H7 (cell line): Measurements from ENCODE around the gene SAMD11. TPM values are rescaled to one million over a fixed set of nuclear protein-coding genes. Genes with fewer than 3 reads are reported as not detected.

Source experiments
- DNase-seq: peaks from one replicate; pipeline ENCODE4 v3.0.0; 2012
- H3K27me3 ChIP-seq: 2 replicates; pipeline ENCODE4 v1.6.0; 2011; ENCODE audit warnings: mild to moderate bottlenecking, low read length; ENCODE audit not compliant: control insufficient read depth, insufficient read depth
- H3K36me3 ChIP-seq: replicated peaks from 2 replicates; pipeline ENCODE4 v1.5.1; 2011; ENCODE audit warnings: low read length; ENCODE audit not compliant: control insufficient read depth, insufficient read depth
- H3K4me3 ChIP-seq: 2 replicates; pipeline ENCODE4 v1.5.1; 2011; ENCODE audit warnings: low read depth, mild to moderate bottlenecking, control low read depth, low read length, moderate library complexity; ENCODE audit not compliant: insufficient read depth
- total RNA-seq: library from RNA; depleted of rRNA; stranded (reverse); fragments of >200 nt; shearing (Covaris generic); gene quantifications from 2 replicates; pipeline ENCODE4 v1.2.3, GENCODE V29; 2014

SAMD11 gene
- total RNA-seq, 1 experiment from 2014 or later: 14.8 TPM

- Histone ChIP-seq H3K4me3 (no peak overlapping the region), H3K27me3 (no peaks in the 10 kb centered on the region), H3K36me3 (peaks cover 36% of the 10 kb centered on the region)
- DNase-seq: peak; percentile 89
These were observed 27.6 kb downstream of the SAMD11 start for GRCh38 chr1:951364-951763.

- peaks cover 38% of the 10 kb centered on the region for H3K36me3 ChIP-seq
- DNase-seq: no peak
- H3K27me3 ChIP-seq: no peaks in the 10 kb centered on the region
- H3K4me3 ChIP-seq: no peak overlapping the region
These were observed 28.5 kb downstream of the SAMD11 start for GRCh38 chr1:952201-952600.

- H3K27me3 ChIP-seq: no peaks in the 10 kb centered on the region
- no peak overlapping the region for H3K4me3 ChIP-seq
- H3K36me3 ChIP-seq: peaks cover 38% of the 10 kb centered on the region
- no peak for DNase-seq
These were observed 28.9 kb downstream of the SAMD11 start for GRCh38 chr1:952603-953002.

- Histone ChIP-seq H3K4me3 (no peak overlapping the region), H3K27me3 (no peaks in the 10 kb centered on the region), H3K36me3 (peaks cover 37% of the 10 kb centered on the region)
- DNase-seq: no peak
These were observed 30.0 kb downstream of the SAMD11 start for GRCh38 chr1:953524-954320.

- peaks cover 34% of the 10 kb centered on the region for H3K36me3 ChIP-seq
- H3K27me3 ChIP-seq: peaks cover 7% of the 10 kb centered on the region
- no peak overlapping the region for H3K4me3 ChIP-seq
- DNase-seq: no peak
These were observed 31.2 kb downstream of the SAMD11 start for GRCh38 chr1:954927-955326.

- peaks cover 28% of the 10 kb centered on the region for H3K36me3 ChIP-seq
- no peak for DNase-seq
- H3K27me3 ChIP-seq: peaks cover 11% of the 10 kb centered on the region
- H3K4me3 ChIP-seq: no peak overlapping the region
These were observed 31.8 kb downstream of the SAMD11 start for GRCh38 chr1:955474-955873.

GRCh38 chr1:956636-957035 is 32.9 kb downstream of the SAMD11 start:
- no peak for DNase-seq
- H3K36me3 ChIP-seq: peaks cover 24% of the 10 kb centered on the region
- H3K27me3 ChIP-seq: peaks cover 18% of the 10 kb centered on the region
- no peak overlapping the region for H3K4me3 ChIP-seq

GRCh38 chr1:958823-959730 is 35.4 kb downstream of the SAMD11 start, which contains the start of gene NOC2L:
TSS of gene NOC2L (minus strand) at chr1:959256. CDS start at chr1:959240, 16 bp downstream.
- peak within 1 kb of the TSS; percentile 99 for H3K4me3 ChIP-seq
- DNase-seq: peak; percentile 98
- H3K36me3 ChIP-seq: peaks cover 19% of the 10 kb centered on the region
- peaks cover 18% of the 10 kb centered on the region for H3K27me3 ChIP-seq

- Histone ChIP-seq H3K27me3 (peaks cover 18% of the 10 kb centered on the region), H3K36me3 (peaks cover 16% of the 10 kb centered on the region), H3K4me3 (peak overlapping the region; percentile 76)
- peak; percentile 83 for DNase-seq
These were observed 36.1 kb downstream of the SAMD11 start for GRCh38 chr1:959731-960362.

GRCh38 chr1:960363-961131 is 36.8 kb downstream of the SAMD11 start, which contains the start of gene KLHL17:
TSS of gene KLHL17 (plus strand) at chr1:960584. CDS start at chr1:960694, 110 bp downstream.
- peaks cover 9% of the 10 kb centered on the region for H3K36me3 ChIP-seq
- peak; percentile 98 for DNase-seq
- H3K27me3 ChIP-seq: peaks cover 18% of the 10 kb centered on the region
- peak within 1 kb of the TSS; percentile 76 for H3K4me3 ChIP-seq

GRCh38 chr1:961132-961669 is 37.5 kb downstream of the SAMD11 start:
- DNase-seq: peak; percentile 93
- Histone ChIP-seq H3K27me3 (peaks cover 20% of the 10 kb centered on the region), H3K4me3 (peak overlapping the region; percentile 76), H3K36me3 (peaks cover 4% of the 10 kb centered on the region)

- Histone ChIP-seq H3K4me3 (no peak overlapping the region), H3K36me3 (no peaks in the 10 kb centered on the region; the same call in 1 of the 2 replicates), H3K27me3 (peaks cover 34% of the 10 kb centered on the region)
- DNase-seq: no peak
These were observed 38.9 kb downstream of the SAMD11 start for GRCh38 chr1:962381-963300.

GRCh38 chr1:963301-963651 is 39.6 kb downstream of the SAMD11 start:
- H3K27me3 ChIP-seq: peaks cover 38% of the 10 kb centered on the region
- no peak for DNase-seq
- no peak overlapping the region for H3K4me3 ChIP-seq
- H3K36me3 ChIP-seq: no peaks in the 10 kb centered on the region; the same call in 1 of the 2 replicates
